GM12873 (cell line): ENCODE measurements around the gene ALS2.

Source experiments
- CTCF ChIP-seq: IDR thresholded peaks from 2 replicates; pipeline ENCODE4 v1.5.1; 2012; ENCODE audit warnings: low read depth, mild to moderate bottlenecking, moderate library complexity, low read length, control low read depth; ENCODE audit not compliant: insufficient read depth; ENCODE audit errors: missing control alignments

The ALS2 gene

GRCh38 chr2:201777869-201778268, 2.9 kb downstream of the ALS2 start:
- no peak for TF ChIP-seq CTCF

GRCh38 chr2:201777043-201777442, 3.7 kb downstream of the ALS2 start:
- TF ChIP-seq CTCF: no peak

DNA sequence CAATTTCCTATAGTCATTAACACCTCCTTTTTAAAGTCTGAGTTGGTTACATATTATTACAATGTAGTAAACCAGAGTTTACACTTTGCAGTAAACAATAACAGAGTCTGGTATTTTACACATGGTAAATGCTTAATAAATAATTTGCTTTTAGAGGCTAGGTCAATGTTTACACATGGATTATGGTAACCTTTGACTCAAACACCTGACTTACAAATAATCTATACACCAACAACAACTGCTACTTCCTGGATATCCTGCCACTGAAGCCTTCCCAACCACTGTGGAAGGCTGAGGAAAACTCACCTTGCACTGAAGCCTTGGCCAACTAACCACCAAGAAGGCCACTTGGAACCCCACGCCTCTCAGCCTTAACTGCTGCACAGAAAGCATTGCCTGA, 5.4 kb downstream of the ALS2 start:
- TF ChIP-seq CTCF: no peak

- no peak for TF ChIP-seq CTCF
These were observed 6.2 kb downstream of the ALS2 start for GRCh38 chr2:201774546-201774945.

- TF ChIP-seq CTCF: no peak
These were observed 6.7 kb downstream of the ALS2 start for GRCh38 chr2:201773990-201774389.

DNA sequence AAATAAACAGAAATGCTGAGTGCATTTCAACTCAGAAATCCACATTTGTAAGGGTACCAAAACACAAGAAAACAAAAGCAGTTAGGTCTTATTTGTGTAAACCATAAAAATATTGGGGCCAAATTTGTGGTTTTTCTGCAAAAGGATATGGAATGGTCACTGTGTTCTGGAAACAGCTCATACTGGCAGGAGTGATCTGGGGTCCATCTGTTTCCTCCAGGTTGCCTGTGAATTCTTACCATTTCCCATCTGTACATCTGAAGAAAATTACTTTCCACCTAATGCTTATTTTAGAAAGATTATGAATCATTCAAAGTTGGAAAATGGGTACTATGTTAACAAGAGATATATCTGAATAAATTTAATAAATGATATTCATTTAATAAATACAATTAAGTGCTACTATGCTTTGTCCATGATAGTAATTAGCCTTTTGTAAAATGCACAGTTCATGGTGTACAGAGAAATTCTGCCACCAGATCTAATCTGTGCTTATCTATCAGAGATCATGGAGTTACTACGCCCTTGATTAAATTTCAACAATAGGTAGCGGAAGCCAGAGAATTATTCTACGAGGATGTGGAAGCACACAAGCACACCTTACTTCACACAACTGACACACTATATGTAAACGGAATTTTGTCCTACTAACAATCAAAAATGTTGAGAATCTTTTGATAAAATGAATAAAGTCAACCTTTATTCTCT, 10.9 kb downstream of the ALS2 start:
- no peak for TF ChIP-seq CTCF

DNA sequence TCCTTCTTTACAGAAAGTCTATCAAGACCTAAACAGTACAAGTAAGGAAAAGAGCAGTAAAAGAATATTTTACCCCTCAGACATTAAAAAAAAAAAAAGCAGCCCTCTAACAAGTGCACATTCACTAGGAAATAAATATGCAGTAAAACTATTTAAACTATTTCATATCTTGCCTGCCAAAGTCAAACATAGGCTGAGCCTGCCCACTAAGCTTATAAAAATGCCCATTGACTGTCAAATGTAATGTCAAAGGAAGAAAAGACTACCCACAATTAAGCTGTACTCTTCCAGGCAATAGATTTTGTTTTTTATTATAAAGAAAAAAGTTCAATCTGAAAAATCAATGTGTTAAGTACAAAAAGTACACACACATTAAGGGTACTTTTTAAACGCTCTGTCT, 11.8 kb downstream of the ALS2 start:
- TF ChIP-seq CTCF: no peak
